ENCODE measurements around the gene ADGRF3. TPM values are rescaled to one million over a fixed set of nuclear protein-coding genes. Genes with fewer than 3 reads are reported as not detected.

ADGRF3 gene
- total and polyA plus RNA-seq, 9 of the 15 experiments (the other 6 are each of a cell fraction or from before 2014, with no cell fraction given), result 0.04 to 0.54 (median 0.16) TPM; not detected in 2

Other genes with a start within 250 kb of the ADGRF3 start
- gene GAREM2, start 173.7 kb downstream of the ADGRF3 start, total RNA-seq (2014; rRNA removed), result 2.5 and 4.7 TPM in 2 replicates
- gene GAREM2, start 173.7 kb downstream of the ADGRF3 start, total RNA-seq (2014; rRNA removed; fragmentation: Illumina TruSeq; extraction: Trizol), result 1.3 and 1.7 TPM in 2 replicates
- 1.5 and 1.7 TPM in 2 replicates for gene GAREM2, start 173.7 kb downstream of the ADGRF3 start, total RNA-seq (2015; rRNA removed; fragmentation: Illumina TruSeq; extraction: Trizol)
- gene GAREM2, start 173.7 kb downstream of the ADGRF3 start, total RNA-seq (2021), result 11.5 and 12.4 TPM in 2 replicates
- 4.6 and 5.0 TPM in 2 replicates for gene GAREM2, start 173.7 kb downstream of the ADGRF3 start, polyA plus RNA-seq (2011; rRNA removed)
- 5.4 and 6.9 TPM in 2 replicates for gene GAREM2, start 173.7 kb downstream of the ADGRF3 start, polyA plus RNA-seq (2014; fragmentation: Illumina TruSeq; extraction: Trizol)
- 1 to 10 TPM; 1.7 to 2.2 TPM for gene GAREM2, start 173.7 kb downstream of the ADGRF3 start, polyA plus RNA-seq (2014; fragmentation: Nextera tagmentation; extraction: Ambion mirVana)
- gene GAREM2, start 173.7 kb downstream of the ADGRF3 start, polyA plus RNA-seq (2014; rRNA removed), result 4.6 and 7.6 TPM in 2 replicates
- 187 and 203 TPM in 2 replicates for gene HADHA, start 102.2 kb downstream of the ADGRF3 start, total RNA-seq (2014; rRNA removed)
- 207 and 219 TPM in 2 replicates for gene HADHA, start 102.2 kb downstream of the ADGRF3 start, total RNA-seq (2014; rRNA removed; fragmentation: Illumina TruSeq; extraction: Trizol)
- gene HADHA, start 102.2 kb downstream of the ADGRF3 start, total RNA-seq (2015; rRNA removed; fragmentation: Illumina TruSeq; extraction: Trizol), result 195 and 202 TPM in 2 replicates
- gene HADHA, start 102.2 kb downstream of the ADGRF3 start, total RNA-seq (2021), result 186 and 196 TPM in 2 replicates
- 183 and 214 TPM in 2 replicates for gene HADHA, start 102.2 kb downstream of the ADGRF3 start, polyA plus RNA-seq (2011; rRNA removed)
- 224 and 246 TPM in 2 replicates for gene HADHA, start 102.2 kb downstream of the ADGRF3 start, polyA plus RNA-seq (2014; fragmentation: Illumina TruSeq; extraction: Trizol)
- 100 to 1,000 TPM; 152 to 326 TPM for gene HADHA, start 102.2 kb downstream of the ADGRF3 start, polyA plus RNA-seq (2014; fragmentation: Nextera tagmentation; extraction: Ambion mirVana)
- 140 and 145 TPM in 2 replicates for gene HADHA, start 102.2 kb downstream of the ADGRF3 start, polyA plus RNA-seq (2014; rRNA removed)
- 67.3 and 71.4 TPM in 2 replicates for gene HADHB, start 101.8 kb downstream of the ADGRF3 start, total RNA-seq (2014; rRNA removed)
- 103 and 109 TPM in 2 replicates for gene HADHB, start 101.8 kb downstream of the ADGRF3 start, total RNA-seq (2014; rRNA removed; fragmentation: Illumina TruSeq; extraction: Trizol)
- 86.8 and 93.1 TPM in 2 replicates for gene HADHB, start 101.8 kb downstream of the ADGRF3 start, total RNA-seq (2015; rRNA removed; fragmentation: Illumina TruSeq; extraction: Trizol)
- gene HADHB, start 101.8 kb downstream of the ADGRF3 start, total RNA-seq (2021), result 100 and 109 TPM in 2 replicates
- gene HADHB, start 101.8 kb downstream of the ADGRF3 start, polyA plus RNA-seq (2011; rRNA removed), result 109 and 126 TPM in 2 replicates
- gene HADHB, start 101.8 kb downstream of the ADGRF3 start, polyA plus RNA-seq (2014; fragmentation: Illumina TruSeq; extraction: Trizol), result 77.3 and 92.0 TPM in 2 replicates
- 100 to 1,000 TPM; 198 to 199 TPM for gene HADHB, start 101.8 kb downstream of the ADGRF3 start, polyA plus RNA-seq (2014; fragmentation: Nextera tagmentation; extraction: Ambion mirVana)
- gene HADHB, start 101.8 kb downstream of the ADGRF3 start, polyA plus RNA-seq (2014; rRNA removed), result 84.6 and 94.9 TPM in 2 replicates
- gene SELENOI, start 646 bp downstream of the ADGRF3 start, total RNA-seq (2014; rRNA removed), result 19.9 and 21.1 TPM in 2 replicates
- 39.6 and 44.7 TPM in 2 replicates for gene SELENOI, start 646 bp downstream of the ADGRF3 start, total RNA-seq (2014; rRNA removed; fragmentation: Illumina TruSeq; extraction: Trizol)
- 24.2 and 26.3 TPM in 2 replicates for gene SELENOI, start 646 bp downstream of the ADGRF3 start, total RNA-seq (2015; rRNA removed; fragmentation: Illumina TruSeq; extraction: Trizol)
- gene SELENOI, start 646 bp downstream of the ADGRF3 start, total RNA-seq (2021), result 45.9 and 46.9 TPM in 2 replicates
- 21.3 and 31.8 TPM in 2 replicates for gene SELENOI, start 646 bp downstream of the ADGRF3 start, polyA plus RNA-seq (2011; rRNA removed)
- gene SELENOI, start 646 bp downstream of the ADGRF3 start, polyA plus RNA-seq (2014; fragmentation: Illumina TruSeq; extraction: Trizol), result 21.4 and 24.4 TPM in 2 replicates
- 10 to 100 TPM in 1 of 2 experiments, 1 to 10 TPM in 1; 9.6 to 10.6 TPM for gene SELENOI, start 646 bp downstream of the ADGRF3 start, polyA plus RNA-seq (2014; fragmentation: Nextera tagmentation; extraction: Ambion mirVana)
- 15.2 and 19.4 TPM in 2 replicates for gene SELENOI, start 646 bp downstream of the ADGRF3 start, polyA plus RNA-seq (2014; rRNA removed)
- not detected in 2 replicates for gene DRC1, start 55.1 kb upstream of the ADGRF3 start, total RNA-seq (2014; rRNA removed)
- gene DRC1, start 55.1 kb upstream of the ADGRF3 start, total RNA-seq (2014; rRNA removed; fragmentation: Illumina TruSeq; extraction: Trizol), result 0.07 TPM in 1 of 2 replicates, not detected in the other
- not detected in 2 replicates for gene DRC1, start 55.1 kb upstream of the ADGRF3 start, total RNA-seq (2015; rRNA removed; fragmentation: Illumina TruSeq; extraction: Trizol)
- gene DRC1, start 55.1 kb upstream of the ADGRF3 start, total RNA-seq (2021), result not detected in 2 replicates
- gene DRC1, start 55.1 kb upstream of the ADGRF3 start, polyA plus RNA-seq (2011; rRNA removed), result 0.10 TPM in 1 of 2 replicates, not detected in the other
- 0.06 TPM in 1 of 2 replicates, not detected in the other for gene DRC1, start 55.1 kb upstream of the ADGRF3 start, polyA plus RNA-seq (2014; fragmentation: Illumina TruSeq; extraction: Trizol)
- not detected for gene DRC1, start 55.1 kb upstream of the ADGRF3 start, polyA plus RNA-seq (2014; fragmentation: Nextera tagmentation; extraction: Ambion mirVana)
- gene DRC1, start 55.1 kb upstream of the ADGRF3 start, polyA plus RNA-seq (2014; rRNA removed), result not detected in 2 replicates
- gene OTOF, start 131.3 kb upstream of the ADGRF3 start, total RNA-seq (2014; rRNA removed), result 0.05 and 0.33 TPM in 2 replicates
- gene OTOF, start 131.3 kb upstream of the ADGRF3 start, total RNA-seq (2014; rRNA removed; fragmentation: Illumina TruSeq; extraction: Trizol), result not detected in 2 replicates
- gene OTOF, start 131.3 kb upstream of the ADGRF3 start, total RNA-seq (2015; rRNA removed; fragmentation: Illumina TruSeq; extraction: Trizol), result not detected in 2 replicates
- 0.07 TPM in 1 of 2 replicates, not detected in the other for gene OTOF, start 131.3 kb upstream of the ADGRF3 start, total RNA-seq (2021)
- gene OTOF, start 131.3 kb upstream of the ADGRF3 start, polyA plus RNA-seq (2011; rRNA removed), result 0.07 and 0.11 TPM in 2 replicates
- gene OTOF, start 131.3 kb upstream of the ADGRF3 start, polyA plus RNA-seq (2014; fragmentation: Illumina TruSeq; extraction: Trizol), result not detected in 2 replicates
- gene OTOF, start 131.3 kb upstream of the ADGRF3 start, polyA plus RNA-seq (2014; fragmentation: Nextera tagmentation; extraction: Ambion mirVana), result not detected
- gene OTOF, start 131.3 kb upstream of the ADGRF3 start, polyA plus RNA-seq (2014; rRNA removed), result 0.03 TPM in 1 of 2 replicates, not detected in the other